ENCODE data around the gene FLYWCH2.

Gene FLYWCH2

DNA sequence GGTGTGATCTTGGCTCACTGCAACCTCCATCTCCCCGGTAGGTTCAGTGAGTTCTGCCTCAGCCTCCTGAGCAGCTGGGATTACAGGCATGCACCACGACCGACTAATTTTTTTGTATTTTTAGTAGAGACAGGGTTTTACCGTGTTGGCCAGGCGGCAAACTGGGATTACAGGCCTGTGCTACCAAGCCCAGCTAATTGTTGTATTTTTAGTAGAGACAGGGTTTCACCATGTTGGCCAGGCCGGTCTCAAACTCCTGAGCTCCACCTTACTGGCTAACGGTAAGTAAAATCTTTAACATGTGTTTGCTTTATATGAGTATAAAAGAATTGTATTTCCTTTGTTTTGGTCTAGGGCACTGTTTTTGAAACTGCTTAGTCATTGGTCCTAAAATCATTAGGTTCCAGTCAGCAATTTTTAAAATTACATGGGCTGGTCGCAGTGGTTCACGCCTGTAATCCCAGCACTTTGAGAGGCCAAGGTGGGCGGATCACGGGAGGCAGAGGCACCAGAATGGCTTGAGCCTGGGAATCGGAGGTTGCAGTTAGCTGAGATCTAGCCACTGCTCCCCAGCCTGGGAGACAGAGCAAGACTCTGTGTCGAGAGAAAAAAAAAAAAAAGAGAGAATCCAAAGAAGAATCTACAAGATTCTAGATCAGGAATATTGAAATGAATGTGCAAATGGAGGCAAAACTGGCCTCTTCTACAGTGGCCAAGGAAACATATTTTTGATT is 32.3 kb downstream of the FLYWCH2 start:
- H3K4me3 ChIP-seq (ENCODE audit: low read depth, low read length), result no peak overlapping the region
- TF ChIP-seq, protein P1, sequence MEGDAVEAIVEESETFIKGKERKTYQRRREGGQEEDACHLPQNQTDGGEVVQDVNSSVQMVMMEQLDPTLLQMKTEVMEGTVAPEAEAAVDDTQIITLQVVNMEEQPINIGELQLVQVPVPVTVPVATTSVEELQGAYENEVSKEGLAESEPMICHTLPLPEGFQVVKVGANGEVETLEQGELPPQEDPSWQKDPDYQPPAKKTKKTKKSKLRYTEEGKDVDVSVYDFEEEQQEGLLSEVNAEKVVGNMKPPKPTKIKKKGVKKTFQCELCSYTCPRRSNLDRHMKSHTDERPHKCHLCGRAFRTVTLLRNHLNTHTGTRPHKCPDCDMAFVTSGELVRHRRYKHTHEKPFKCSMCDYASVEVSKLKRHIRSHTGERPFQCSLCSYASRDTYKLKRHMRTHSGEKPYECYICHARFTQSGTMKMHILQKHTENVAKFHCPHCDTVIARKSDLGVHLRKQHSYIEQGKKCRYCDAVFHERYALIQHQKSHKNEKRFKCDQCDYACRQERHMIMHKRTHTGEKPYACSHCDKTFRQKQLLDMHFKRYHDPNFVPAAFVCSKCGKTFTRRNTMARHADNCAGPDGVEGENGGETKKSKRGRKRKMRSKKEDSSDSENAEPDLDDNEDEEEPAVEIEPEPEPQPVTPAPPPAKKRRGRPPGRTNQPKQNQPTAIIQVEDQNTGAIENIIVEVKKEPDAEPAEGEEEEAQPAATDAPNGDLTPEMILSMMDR (conservative IDR thresholded peaks at IDR 0.05; ENCODE audit: low read depth, low read length), result no peak
- DNase-seq (ENCODE audit: low read depth), result no peak

DNA sequence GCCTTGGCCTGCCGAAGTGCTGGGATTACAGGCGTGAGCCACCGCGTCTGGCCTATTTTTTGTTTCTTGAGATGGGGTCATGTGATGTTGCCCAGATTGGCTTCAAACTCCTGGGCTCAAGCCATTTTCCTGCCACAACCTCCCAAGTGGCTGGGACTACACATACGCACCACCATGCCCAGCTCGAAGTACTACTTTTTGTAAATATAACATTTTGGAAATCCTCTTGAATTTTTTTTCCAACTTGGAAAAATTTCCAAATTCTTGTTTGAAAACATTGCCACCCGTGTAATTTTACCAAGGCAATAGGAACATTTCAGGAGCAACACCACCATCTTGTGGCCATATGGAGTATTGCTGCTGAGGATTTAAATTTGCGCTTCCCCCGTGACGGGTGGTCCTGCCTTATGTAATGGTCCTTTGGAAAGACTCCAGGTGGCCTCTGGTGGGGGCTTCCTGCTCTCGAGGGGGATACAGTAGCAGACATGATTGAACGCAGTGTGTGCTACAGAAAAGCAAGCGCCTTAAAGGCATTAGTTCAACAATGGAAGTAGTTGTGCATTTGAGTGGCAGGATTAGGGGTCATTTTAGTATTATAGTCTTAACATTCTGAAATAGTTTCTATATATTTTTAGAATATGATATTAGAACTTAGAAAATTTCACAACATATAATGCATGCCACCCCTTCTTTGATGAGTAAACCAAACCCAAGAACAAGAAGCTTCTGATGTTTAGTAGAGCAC is 36.7 kb downstream of the FLYWCH2 start:
- TF ChIP-seq, protein P1 (conservative IDR thresholded peaks at IDR 0.05; ENCODE audit: low read depth, low read length), result peak; percentile 87
- DNase-seq (ENCODE audit: low read depth), result peak; percentile 79
- H3K4me3 ChIP-seq (ENCODE audit: low read depth, low read length), result no peak overlapping the region

- DNase-seq (ENCODE audit: low read depth), result no peak
- no peak overlapping the region for H3K4me3 ChIP-seq (ENCODE audit: low read depth, low read length)
- TF ChIP-seq, protein P1 (conservative IDR thresholded peaks at IDR 0.05; ENCODE audit: low read depth, low read length), result no peak
Measured at GRCh38 chr16:2923481-2923880, 40.5 kb downstream of the FLYWCH2 start.

GRCh38 chr16:2924901-2925755 is 42.1 kb downstream of the FLYWCH2 start:
- no peak overlapping the region for H3K4me3 ChIP-seq (ENCODE audit: low read depth, low read length)
- TF ChIP-seq, protein P1 (conservative IDR thresholded peaks at IDR 0.05; ENCODE audit: low read depth, low read length), result no peak

DNA sequence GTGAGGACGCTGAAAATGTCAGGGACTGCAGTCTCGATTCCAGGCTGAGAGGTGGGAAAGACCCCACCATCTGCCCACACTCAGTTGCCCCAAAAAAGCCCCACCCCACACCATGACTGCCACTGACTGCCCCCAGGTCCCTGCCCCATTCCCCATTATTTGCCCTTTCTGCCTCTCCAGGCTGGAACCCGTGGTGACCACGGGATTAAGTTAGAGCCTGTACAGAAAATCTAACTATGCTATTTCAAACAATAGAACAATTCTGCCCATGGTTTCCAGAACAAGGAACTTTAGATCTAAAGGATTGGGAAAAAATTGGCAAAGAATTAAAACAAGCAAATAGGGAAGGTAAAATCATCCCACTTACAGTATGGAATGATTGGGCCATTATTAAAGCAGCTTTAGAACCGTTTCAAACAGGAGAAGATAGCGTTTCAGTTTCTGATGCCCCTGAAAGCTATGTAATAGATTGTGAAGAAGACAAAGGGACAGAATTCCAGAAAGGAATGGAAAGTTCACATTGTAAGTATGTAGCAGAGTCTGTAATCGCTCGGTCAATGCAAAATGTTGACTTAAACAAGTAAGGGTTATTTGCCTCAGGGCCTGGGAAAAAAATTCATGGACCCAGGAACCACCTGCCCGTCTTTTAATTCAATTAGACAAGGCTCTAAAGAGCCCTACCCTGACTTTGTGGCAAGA is 43.1 kb downstream of the FLYWCH2 start:
- no peak for DNase-seq (ENCODE audit: low read depth)
- TF ChIP-seq, protein P1 (conservative IDR thresholded peaks at IDR 0.05; ENCODE audit: low read depth, low read length), result no peak
- H3K4me3 ChIP-seq (ENCODE audit: low read depth, low read length), result no peak overlapping the region

More at GRCh38 chr16:2924901-2925755, 42.1 kb downstream of the FLYWCH2 start:
- no peak for DNase-seq (ENCODE audit: low read depth)

DNA sequence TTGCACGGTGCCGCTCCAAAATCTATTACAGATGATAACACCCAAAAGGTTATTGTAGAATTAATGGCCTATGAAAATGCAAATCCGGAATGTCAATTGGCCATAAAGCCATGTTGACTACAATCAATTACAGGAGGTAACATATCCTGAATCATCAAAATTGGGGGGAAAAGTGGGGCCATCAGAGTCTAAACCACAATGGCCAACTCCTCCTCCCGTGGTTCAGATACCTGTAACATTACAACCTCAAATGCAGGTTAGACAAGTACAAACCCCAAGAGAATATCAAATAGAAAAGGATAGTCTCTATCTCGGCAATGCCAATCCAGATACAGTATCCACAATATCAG is 43.6 kb downstream of the FLYWCH2 start:
- H3K4me3 ChIP-seq (ENCODE audit: low read depth, low read length), result peak overlapping the region; percentile 45
- DNase-seq (ENCODE audit: low read depth), result no peak

More for the DNA sequence above, 43.6 kb downstream of the FLYWCH2 start:
- TF ChIP-seq, protein P1 (conservative IDR thresholded peaks at IDR 0.05; ENCODE audit: low read depth, low read length), result no peak
